Neural cell (in vitro differentiated cells): Measurements from ENCODE around the gene USP15. TPM values are rescaled to one million over a fixed set of nuclear protein-coding genes. Genes with fewer than 3 reads are reported as not detected.

Experiments used
- H2AFZ ChIP-seq: fragments of 200-600, 300-800 bp; sonication (generic), shearing (Covaris generic); 2 replicates; pipeline ENCODE4 v1.6.0; 2014; ENCODE audit warnings: low read depth, mild to moderate bottlenecking, antibody characterized with exemption, low read length, moderate library complexity
- H3F3A ChIP-seq: fragments of 200-600 bp; shearing (Covaris generic); 2 replicates; pipeline ENCODE4 v1.6.1; 2016; ENCODE audit warnings: mild to moderate bottlenecking, moderate library complexity, mixed read lengths, antibody characterized with exemption, low read length; ENCODE audit not compliant: insufficient read depth, poor library complexity, severe bottlenecking
- H3K27ac ChIP-seq: fragments of 200-600, 300-800 bp; sonication (generic), shearing (Covaris generic); 2 replicates; pipeline ENCODE4 v1.5.1; 2014; ENCODE audit warnings: mild to moderate bottlenecking, low read length, moderate library complexity
- H3K27me3 ChIP-seq: fragments of 300-800, 200-600 bp; sonication (generic), shearing (Covaris generic); 2 replicates; pipeline ENCODE4 v1.6.0; 2014; ENCODE audit warnings: mild to moderate bottlenecking, low read depth, low read length, moderate library complexity; ENCODE audit not compliant: insufficient read depth
- H3K36me3 ChIP-seq: fragments of 300-800, 200-600 bp; sonication (generic), shearing (Covaris generic); 2 replicates; pipeline ENCODE4 v1.5.1; 2014; ENCODE audit warnings: mild to moderate bottlenecking, antibody characterized with exemption, low read length, moderate library complexity; ENCODE audit not compliant: insufficient read depth
- H3K4me2 ChIP-seq: fragments of 300-800, 200-600 bp; sonication (generic), shearing (Covaris generic); 2 replicates; pipeline ENCODE4 v1.6.0; 2014; ENCODE audit warnings: mild to moderate bottlenecking, low read length
- H3K4me3 ChIP-seq: fragments of 300-800, 200-600 bp; sonication (generic), shearing (Covaris generic); 2 replicates; pipeline ENCODE4 v1.5.1; 2014; ENCODE audit warnings: mild to moderate bottlenecking, low read length, moderate library complexity
- H3K79me2 ChIP-seq: fragments of 200-600 bp; shearing (Covaris generic); replicated peaks from 2 replicates; pipeline ENCODE4 v1.6.0; 2014; ENCODE audit warnings: mild to moderate bottlenecking, low read length, moderate library complexity; ENCODE audit not compliant: insufficient read depth
- H3K9ac ChIP-seq: fragments of 300-800, 200-600 bp; sonication (generic), shearing (Covaris generic); 2 replicates; pipeline ENCODE4 v1.6.1; 2016; ENCODE audit warnings: mild to moderate bottlenecking, low read length, mixed read lengths
- H3K9me2 ChIP-seq: fragments of 200-600 bp; shearing (Covaris generic); 2 replicates; pipeline ENCODE4 v1.6.1; 2016; ENCODE audit warnings: mild to moderate bottlenecking, low read length, mixed read lengths; ENCODE audit not compliant: insufficient read depth
- H3K9me3 ChIP-seq: fragments of 200-600, 300-800 bp; sonication (generic), shearing (Covaris generic); 2 replicates; pipeline ENCODE4 v1.6.1; 2016; ENCODE audit warnings: mild to moderate bottlenecking, mixed run types, low read length, moderate library complexity, mixed read lengths
- H4K20me1 ChIP-seq: fragments of 200-600 bp; shearing (Covaris generic); 2 replicates; pipeline ENCODE4 v1.6.1; 2016; ENCODE audit warnings: mild to moderate bottlenecking, mixed run types; ENCODE audit not compliant: insufficient read depth
- EP300 ChIP-seq: fragments of 450-650 bp; conservative IDR thresholded peaks from 2 replicates; pipeline ENCODE4 v1.6.1; 2014; ENCODE audit warnings: antibody characterized with exemption, mild to moderate bottlenecking, moderate library complexity; ENCODE audit not compliant: poor library complexity, severe bottlenecking
- EZH2 ChIP-seq: fragments of 200-600, 300-800 bp; shearing (Covaris generic), sonication (generic); IDR thresholded peaks from 2 replicates; pipeline ENCODE4 v1.6.1; 2014; ENCODE audit warnings: antibody characterized with exemption, low read length, borderline replicate concordance, mild to moderate bottlenecking; ENCODE audit not compliant: insufficient read depth, poor library complexity, severe bottlenecking
- MXI1 ChIP-seq: fragments of 450-650 bp; conservative IDR thresholded peaks from 2 replicates; pipeline ENCODE4 v1.6.1; 2014; ENCODE audit warnings: antibody characterized with exemption, mild to moderate bottlenecking; ENCODE audit not compliant: poor library complexity, severe bottlenecking
- POLR2AphosphoS5 ChIP-seq: IDR thresholded peaks from 2 replicates; pipeline ENCODE4 v1.6.1; 2012
- RAD21 ChIP-seq: fragments of 450-650 bp; conservative IDR thresholded peaks from 2 replicates; pipeline ENCODE4 v1.6.1; 2014; ENCODE audit warnings: antibody characterized with exemption, mild to moderate bottlenecking, moderate library complexity
- SMC3 ChIP-seq: fragments of 450-650 bp; conservative IDR thresholded peaks from 2 replicates; pipeline ENCODE4 v1.6.1; 2014; ENCODE audit warnings: antibody characterized with exemption, mild to moderate bottlenecking, moderate library complexity; ENCODE audit not compliant: poor library complexity
- TAF1 ChIP-seq: IDR thresholded peaks from 2 replicates; pipeline ENCODE4 v1.6.1; 2012; ENCODE audit warnings: low read depth
- polyA plus RNA-seq: library from polyadenylated mRNA; depleted of rRNA; stranded (reverse); fragments of >200 nt; gene quantifications from 2 replicates; pipeline ENCODE4 v1.2.3, GENCODE V29; 2014
- TF ChIP-seq, protein P1 (sequence below): fragments of 450-650 bp; IDR thresholded peaks from 2 replicates; pipeline ENCODE4 v1.5.1; 2014; ENCODE audit warnings: antibody characterized with exemption, mild to moderate bottlenecking, moderate library complexity; ENCODE audit not compliant: poor library complexity, severe bottlenecking
- TF ChIP-seq, protein P2 (sequence below): IDR thresholded peaks from 2 replicates; pipeline ENCODE4 v1.6.1; 2012; ENCODE audit warnings: borderline replicate concordance

Gene USP15
- polyA plus RNA-seq, 1 donor from 2014 or later, result 113 TPM

DNA sequence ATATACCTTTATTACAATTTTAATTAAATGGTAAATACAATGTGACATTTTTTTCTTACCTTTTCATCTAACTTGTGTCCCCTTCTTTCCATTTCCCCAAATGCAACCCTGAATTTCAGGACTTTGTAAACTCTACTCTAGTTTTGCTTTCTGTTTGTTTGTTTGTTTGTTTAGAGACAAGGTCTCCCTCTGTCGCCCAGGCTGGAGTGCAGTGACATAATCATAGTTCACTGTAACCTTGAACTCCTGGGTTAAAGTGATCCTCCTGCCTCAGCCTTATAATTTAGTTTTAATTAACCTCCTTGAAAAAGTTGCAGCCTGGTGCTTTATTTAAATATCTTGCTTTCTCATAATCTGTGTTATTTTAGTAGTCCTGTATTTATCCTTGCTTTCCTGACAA is 147.4 kb downstream of the USP15 start:
- H3K4me3 ChIP-seq, result no peak overlapping the region
- H3K27me3 ChIP-seq, result no peaks in the 10 kb centered on the region
- no peaks in the 10 kb centered on the region for H3K36me3 ChIP-seq
- H3K27ac ChIP-seq, result no peak overlapping the region
- H3F3A ChIP-seq, result no peaks in the 10 kb centered on the region
- no peaks in the 10 kb centered on the region for H3K79me2 ChIP-seq
- no peaks in the 10 kb centered on the region for H3K9me2 ChIP-seq
- no peak overlapping the region for H2AFZ ChIP-seq
- no peaks in the 10 kb centered on the region for H4K20me1 ChIP-seq
- no peak overlapping the region for H3K9ac ChIP-seq
- no peak overlapping the region for H3K4me2 ChIP-seq
- no peaks in the 10 kb centered on the region for H3K9me3 ChIP-seq
- TF ChIP-seq EZH2 (no peak), EP300 (no peak), TAF1 (no peak), SMC3 (no peak), RAD21 (no peak), MXI1 (no peak), POLR2AphosphoS5 (no peak)
- TF ChIP-seq, protein P1, sequence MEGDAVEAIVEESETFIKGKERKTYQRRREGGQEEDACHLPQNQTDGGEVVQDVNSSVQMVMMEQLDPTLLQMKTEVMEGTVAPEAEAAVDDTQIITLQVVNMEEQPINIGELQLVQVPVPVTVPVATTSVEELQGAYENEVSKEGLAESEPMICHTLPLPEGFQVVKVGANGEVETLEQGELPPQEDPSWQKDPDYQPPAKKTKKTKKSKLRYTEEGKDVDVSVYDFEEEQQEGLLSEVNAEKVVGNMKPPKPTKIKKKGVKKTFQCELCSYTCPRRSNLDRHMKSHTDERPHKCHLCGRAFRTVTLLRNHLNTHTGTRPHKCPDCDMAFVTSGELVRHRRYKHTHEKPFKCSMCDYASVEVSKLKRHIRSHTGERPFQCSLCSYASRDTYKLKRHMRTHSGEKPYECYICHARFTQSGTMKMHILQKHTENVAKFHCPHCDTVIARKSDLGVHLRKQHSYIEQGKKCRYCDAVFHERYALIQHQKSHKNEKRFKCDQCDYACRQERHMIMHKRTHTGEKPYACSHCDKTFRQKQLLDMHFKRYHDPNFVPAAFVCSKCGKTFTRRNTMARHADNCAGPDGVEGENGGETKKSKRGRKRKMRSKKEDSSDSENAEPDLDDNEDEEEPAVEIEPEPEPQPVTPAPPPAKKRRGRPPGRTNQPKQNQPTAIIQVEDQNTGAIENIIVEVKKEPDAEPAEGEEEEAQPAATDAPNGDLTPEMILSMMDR, result no peak
- TF ChIP-seq, protein P2, sequence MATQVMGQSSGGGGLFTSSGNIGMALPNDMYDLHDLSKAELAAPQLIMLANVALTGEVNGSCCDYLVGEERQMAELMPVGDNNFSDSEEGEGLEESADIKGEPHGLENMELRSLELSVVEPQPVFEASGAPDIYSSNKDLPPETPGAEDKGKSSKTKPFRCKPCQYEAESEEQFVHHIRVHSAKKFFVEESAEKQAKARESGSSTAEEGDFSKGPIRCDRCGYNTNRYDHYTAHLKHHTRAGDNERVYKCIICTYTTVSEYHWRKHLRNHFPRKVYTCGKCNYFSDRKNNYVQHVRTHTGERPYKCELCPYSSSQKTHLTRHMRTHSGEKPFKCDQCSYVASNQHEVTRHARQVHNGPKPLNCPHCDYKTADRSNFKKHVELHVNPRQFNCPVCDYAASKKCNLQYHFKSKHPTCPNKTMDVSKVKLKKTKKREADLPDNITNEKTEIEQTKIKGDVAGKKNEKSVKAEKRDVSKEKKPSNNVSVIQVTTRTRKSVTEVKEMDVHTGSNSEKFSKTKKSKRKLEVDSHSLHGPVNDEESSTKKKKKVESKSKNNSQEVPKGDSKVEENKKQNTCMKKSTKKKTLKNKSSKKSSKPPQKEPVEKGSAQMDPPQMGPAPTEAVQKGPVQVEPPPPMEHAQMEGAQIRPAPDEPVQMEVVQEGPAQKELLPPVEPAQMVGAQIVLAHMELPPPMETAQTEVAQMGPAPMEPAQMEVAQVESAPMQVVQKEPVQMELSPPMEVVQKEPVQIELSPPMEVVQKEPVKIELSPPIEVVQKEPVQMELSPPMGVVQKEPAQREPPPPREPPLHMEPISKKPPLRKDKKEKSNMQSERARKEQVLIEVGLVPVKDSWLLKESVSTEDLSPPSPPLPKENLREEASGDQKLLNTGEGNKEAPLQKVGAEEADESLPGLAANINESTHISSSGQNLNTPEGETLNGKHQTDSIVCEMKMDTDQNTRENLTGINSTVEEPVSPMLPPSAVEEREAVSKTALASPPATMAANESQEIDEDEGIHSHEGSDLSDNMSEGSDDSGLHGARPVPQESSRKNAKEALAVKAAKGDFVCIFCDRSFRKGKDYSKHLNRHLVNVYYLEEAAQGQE, result no peak

- Histone ChIP-seq H3K27me3 (no peaks in the 10 kb centered on the region), H3K9me3 (no peaks in the 10 kb centered on the region), H3K27ac (no peak overlapping the region), H3F3A (no peaks in the 10 kb centered on the region), H2AFZ (no peak overlapping the region), H3K9me2 (no peaks in the 10 kb centered on the region), H4K20me1 (no peaks in the 10 kb centered on the region), H3K4me3 (no peak overlapping the region), H3K79me2 (no peaks in the 10 kb centered on the region), H3K36me3 (no peaks in the 10 kb centered on the region), H3K4me2 (no peak overlapping the region), H3K9ac (no peak overlapping the region)
- TF ChIP-seq, protein P2, result no peak
- TF ChIP-seq, protein P1, result no peak
- no peak for TF ChIP-seq TAF1
Observed at GRCh38 chr12:62409068-62409467, 148.9 kb downstream of the USP15 start.
